Amniotic stem cell (primary cell): ENCODE data around the gene RTEL1.
"Not testable (repeated sequence)": the region's sequence is repeated elsewhere in the genome, so short reads cannot be mapped to it uniquely, and the experiment has no call there.

Experiments used
- DNase-seq: peaks from one replicate; lab custom pipeline; 2025; lab: John Stamatoyannopoulos, UW

The RTEL1 gene

DNA sequence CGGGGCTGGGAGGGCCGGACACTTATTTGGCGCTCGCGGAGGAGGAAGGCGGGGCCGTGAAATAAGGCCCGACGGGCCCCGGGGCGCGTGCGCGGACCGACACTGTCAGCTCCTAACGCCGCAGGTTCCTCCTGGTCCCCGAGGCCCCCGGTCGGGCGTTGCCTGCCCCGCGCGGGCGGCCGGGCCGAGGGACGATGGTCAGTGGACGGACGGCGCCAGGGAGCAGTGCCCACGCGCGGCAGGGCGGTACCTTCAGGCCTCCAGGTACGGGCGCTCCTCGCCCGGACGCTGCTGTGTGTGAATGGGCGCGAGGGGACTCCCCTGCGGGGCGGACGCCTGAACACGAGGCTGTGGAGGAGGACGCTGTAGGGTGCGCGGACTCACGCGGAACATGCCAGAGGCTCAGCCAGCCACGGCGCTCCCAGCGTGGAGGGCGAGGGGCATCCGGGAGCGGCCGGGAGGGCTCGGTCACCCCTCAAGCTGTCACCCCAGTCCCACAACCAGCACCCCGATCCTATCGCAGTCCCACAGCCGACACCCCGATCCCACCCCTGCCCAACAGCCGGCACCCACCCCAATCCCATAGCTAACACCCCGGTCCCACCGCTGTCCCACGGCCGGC lies 30.9 kb upstream of the RTEL1 start:
- peak; percentile 90 for DNase-seq

DNA sequence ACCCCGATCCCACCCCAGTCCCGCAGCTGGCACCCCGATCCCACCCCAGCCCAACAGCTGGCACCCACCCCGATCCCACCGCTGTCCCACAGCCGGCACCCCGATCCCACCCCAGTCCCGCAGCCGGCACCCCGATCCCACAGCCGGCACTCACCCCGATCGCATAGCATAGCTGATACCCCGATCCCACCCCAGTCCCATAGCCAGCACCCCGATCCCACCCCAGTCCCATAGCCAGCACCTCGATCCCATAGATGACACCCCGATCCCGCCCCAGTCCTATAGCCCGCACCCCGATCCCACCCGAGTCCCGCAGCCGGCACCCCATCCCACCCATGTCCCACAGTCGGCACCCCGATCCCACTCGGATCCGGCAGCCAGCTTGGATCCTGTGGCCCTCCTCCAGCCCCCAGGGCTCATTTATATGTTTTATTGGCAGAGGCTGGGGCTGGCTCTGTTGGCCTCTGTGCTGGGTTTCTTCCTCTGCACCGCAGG lies 30.3 kb upstream of the RTEL1 start:
- no peak for DNase-seq

DNA sequence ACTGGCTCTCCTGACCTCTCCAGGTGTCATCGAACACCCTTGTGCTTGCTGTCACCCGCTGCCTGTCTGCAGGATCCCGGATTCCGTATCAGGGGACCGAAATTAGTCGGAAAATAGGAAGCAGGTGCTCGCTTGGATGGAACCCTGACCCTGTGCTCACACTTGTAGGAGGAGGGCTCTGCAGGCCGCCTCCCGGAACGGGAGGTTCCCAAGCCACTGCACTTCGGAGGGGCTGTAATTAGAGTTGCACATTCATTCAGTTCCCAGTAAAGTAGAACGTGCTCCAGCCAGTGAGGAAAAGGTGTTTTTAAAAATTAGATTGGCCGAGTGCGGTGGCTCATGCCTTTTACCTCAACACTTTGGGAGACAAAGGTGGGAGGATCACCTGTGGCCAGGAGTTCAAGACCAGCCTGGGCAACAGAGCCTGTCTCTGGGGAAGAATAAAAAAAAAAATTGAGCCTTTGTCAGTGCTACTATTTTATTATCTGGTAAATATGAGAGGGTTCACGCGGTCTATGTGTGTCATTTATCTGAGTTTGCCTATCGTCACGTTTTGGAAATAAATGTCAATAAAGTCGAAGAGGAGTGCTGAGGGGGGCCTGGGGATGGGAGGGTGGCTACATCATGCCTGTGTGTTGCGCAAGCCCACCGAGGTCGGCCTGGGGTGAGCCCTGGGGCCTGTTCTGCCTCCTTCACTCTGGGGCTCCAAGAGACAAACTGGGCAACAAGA lies 29.7 kb upstream of the RTEL1 start:
- DNase-seq: no peak

DNA sequence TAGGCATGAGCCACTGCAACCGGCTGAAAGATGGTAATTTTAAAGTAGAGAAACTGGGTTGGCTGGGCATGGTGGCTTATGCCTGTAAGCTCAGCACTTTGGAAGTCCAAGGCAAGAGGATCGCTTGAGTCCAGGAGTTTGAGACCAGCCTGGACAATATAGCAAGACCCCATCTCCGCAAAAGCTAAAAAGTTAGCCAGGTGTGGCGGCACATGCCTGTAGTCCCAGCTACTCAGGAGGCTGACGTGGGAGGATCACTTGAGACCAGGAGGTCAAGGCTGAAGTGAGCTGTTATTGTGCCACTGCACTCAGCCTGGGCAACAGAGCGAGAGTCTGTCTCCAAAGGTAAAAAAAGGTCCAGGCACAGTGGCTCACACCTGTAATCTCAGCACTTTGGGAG lies 27.2 kb upstream of the RTEL1 start:
- not testable (repeated sequence) for DNase-seq

DNA sequence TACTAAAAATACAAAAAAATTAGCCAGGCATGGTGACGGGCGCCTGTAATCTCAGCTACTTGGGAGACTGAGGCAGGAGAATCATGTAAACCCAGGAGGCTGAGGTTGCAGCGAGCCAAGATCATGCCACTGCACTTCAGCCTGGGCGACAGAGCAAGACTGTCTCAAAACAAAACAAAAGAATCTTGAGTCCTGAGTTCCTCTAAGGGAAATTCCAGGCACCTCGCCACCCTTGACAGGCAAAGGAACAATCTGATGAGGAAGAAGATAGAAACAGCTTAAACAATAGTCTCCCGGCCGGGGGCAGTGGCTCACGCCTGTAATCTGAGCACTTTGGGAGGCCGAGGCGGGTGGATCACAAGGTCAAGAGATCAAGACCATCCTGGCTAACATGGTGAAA lies 26.7 kb upstream of the RTEL1 start:
- DNase-seq: not testable (repeated sequence)

DNA sequence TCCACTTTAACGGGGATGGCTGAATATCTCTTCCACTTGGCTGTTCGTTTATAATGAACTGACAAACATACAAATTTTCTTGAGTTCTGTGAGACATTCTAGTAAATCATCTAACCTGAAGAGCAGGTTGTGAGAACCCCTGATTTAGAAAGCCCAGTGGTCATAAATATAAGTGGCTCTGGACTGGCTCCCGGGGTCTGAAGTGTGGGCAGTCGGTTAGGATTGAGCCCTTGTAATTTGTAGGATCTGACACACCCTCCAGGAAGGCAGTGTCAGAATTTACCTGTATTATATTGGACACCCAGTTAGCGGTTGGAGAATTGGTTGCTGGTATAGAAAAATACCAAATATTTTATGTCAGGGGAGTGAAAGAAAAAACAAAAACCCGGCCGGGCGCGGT lies 24.4 kb upstream of the RTEL1 start:
- DNase-seq: no peak

DNA sequence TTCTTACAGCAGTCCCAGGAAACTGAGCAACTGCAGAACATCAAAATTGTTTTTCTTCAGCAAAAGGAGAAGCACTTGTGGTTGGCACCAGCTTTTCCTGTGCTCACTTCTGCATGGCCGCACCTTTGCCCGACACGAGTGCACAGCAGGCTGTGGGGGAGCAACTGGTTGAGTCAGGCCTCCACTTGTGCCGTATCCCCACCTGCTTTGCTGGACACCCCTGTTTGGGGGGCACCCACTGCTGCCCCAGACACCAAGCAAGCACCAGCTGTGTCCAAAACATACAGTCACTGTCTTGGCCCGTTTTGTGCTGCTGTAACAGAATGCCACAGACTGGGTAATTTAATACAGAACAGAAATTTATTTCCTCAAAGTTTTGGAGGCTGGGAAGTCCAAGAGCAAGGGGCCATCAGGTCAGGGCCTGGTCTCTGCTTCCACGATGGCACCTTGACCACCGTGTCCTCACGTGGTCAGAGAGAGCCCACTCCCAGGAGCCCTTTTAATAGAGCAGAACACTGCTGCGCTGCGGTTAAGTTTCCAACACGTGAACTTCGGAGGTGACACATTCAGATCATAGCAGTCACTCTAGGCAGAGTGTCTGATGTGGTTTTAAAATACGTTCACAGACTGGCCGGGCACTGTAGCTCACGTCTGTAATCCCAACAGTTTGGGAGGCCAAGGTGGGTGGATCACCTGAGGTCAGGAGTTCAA lies 22.5 kb upstream of the RTEL1 start:
- no peak for DNase-seq

DNA sequence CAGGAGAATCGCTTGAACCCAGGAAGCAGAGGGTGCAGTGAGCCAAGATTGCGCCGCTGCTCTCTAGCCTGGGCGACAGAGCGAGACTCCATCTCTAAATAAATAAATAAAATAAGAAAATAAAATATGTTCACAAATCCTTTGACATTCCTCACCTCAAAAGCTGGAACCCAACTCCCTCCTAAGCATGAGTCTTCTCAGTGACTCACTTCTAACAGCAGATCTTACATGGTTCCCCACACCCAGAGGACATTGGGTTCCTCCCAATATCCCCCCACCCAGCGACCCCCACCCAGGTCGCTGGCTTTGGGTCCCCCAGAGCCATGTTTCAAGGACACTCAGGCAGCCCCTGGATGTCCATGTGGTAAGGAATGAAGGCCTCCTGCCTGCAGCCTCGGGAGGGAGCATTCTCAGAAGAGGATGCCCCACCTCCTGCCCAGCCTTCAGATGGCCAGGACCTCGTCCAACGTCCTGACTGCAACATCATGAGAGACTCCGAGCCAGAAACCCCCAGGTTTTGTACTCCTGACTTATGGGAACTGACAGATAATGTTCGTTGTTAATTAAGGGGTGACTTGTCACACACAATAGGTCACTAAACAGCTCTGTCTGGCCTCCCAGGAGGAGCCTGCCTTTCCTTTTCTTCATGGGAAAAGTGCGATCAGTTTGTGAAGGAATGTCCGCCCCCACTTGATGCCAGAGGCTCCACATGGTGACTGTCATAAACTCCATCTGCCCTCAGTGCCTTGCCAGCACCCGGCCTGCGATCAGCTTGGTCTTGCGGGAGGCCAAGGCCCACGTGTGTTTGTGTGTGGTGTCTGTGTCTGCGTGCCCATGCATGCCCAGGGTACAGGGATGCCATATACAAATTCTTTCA lies 21.1 kb upstream of the RTEL1 start:
- no peak for DNase-seq

DNA sequence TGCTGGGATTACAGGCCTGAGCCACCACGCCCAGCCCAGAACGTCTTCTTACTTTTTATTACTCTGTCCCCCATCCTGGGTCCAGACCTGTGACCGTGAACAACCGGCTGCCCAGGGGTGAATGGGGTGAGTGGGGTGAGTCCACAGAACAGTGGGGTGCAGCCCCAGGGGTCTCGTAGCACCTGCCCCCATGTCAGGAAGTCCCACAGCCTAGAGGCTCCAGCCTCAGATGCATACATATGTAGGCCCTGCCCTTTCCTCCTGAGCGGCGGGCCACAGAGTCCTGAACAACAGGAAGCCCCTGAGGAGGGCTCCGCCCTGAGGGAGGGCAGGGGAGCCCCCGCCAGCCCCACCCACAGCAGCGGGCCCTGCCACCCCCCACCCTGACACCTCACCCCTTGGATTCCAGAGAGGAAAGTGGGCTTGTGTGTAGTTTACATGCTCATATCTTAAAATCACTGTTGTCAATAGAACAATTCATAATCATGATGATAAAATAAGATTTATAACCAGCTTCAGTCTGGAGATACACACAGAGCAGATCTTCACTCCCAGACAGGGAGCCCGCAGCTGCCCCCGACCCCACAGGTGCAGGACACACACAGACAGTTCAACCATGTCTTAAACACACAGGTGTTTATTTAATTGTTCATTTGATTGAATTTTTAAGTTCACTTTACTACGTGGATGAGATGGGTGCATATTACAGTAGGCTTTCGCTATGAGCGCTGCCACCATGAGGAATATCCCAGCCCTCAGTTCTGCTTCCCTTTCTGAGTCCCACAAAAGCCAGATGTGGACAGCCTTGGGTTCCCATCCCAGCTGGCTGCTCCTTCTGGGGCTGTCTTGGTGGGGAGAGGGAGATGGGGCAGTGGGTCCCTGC lies 18.8 kb upstream of the RTEL1 start:
- no peak for DNase-seq

DNA sequence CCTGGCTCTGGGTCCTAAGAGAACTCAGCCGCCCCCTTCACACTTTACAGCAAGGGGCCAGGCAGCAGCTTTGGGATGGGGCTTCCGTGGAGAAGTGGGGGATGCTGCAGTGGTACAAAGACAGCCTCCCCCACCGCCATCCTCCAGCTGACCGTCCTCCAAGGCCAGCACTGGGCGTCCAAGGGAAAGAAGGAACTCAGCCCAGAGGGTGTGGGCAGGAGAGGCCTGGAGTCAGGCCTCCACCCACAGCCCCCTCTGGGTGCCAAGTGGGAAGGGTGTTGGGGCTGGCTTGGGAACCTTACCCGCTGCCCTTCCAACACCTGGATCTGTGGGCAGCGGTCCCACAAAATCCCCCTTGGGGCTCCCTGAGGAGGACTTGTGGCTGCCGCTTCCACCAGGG lies 18.0 kb upstream of the RTEL1 start:
- DNase-seq: no peak

DNA sequence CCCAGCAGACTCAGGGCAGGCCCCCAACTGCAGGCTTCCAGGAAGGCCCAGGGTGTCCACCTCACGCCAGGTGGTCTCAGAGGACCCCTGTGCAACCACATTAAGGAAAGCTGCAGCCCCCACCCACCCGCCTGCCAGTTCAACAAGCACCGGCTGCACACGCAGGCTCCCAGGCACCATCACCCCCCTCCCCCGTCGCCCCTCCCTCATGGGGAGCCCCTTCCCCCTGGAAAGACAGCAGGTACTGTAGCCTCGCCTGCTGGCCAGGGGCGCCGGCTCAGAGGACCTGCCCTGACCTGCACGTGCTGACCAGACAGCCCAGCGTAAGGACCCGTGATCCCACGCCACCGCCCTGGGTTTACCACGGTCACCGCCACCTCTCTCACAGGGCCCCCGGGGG lies 17.4 kb upstream of the RTEL1 start:
- not testable (repeated sequence) for DNase-seq

DNA sequence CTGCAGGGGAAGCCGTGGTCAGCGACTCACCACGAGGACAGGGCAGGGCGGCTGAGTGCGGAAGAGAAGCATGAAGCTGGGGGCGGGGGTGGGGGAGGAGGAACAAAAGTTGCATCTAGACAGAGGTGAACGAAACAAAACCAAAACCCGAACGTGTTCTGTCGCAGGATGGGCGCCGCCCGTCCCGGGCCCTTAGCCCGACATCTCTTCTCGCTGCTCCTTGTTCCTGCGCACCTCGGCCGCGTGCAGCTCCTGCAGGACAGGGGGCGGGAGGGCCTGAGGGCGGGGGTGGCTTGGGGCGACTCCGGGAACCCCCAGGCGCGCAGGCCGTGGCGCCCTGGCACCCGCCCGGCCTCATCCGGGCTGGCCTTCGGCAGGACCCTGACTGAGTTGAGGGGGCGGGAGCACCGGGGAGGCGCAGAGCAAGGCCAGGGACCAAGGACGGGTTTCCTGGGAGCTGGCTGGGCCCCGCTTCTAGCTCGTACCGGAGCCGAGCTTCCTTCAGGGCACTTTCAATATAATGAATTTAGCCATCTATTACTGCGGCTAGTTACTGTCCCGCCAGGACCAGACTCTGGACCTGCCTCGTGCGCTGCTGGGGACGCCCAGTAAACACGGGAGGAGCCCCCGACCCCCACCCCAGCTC lies 16.8 kb upstream of the RTEL1 start:
- no peak for DNase-seq

DNA sequence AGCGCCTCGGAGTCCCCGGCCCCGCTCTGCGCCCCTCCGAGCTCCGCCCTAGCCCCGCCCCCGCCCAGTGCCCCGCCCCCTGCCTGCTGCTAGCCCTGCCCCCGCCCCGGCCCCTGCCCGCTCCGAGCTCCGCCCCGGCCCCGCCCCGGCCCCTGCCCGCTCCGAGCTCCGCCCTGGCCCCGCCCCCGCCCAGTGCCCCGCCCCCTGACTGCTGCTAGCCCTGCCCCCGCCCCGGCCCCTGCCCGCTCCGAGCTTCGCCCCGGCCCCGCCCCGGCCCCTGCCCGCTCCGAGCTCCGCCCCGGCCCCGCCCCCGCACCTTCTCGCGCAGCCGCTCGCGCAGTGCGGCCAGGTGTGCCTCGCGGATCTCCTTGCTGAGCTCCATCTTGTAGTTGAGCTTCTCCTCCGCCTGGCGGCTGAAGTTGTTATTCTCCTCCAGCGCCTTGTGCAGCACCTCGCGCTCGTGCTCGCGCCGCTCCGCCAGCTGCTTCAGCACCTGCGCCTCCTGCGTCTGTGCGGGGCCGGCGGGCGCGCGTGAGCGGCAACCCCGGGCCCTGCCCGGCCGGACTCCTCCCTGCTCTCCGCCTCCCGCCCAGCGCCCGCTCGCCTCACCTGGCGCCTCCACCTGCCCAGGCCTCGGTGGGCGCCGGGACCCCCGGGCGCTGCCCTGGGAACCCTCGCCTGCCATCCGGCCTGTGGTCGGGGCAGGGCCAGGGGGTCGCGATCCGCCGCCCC lies 16.2 kb upstream of the RTEL1 start:
- DNase-seq: peak; percentile 61

DNA sequence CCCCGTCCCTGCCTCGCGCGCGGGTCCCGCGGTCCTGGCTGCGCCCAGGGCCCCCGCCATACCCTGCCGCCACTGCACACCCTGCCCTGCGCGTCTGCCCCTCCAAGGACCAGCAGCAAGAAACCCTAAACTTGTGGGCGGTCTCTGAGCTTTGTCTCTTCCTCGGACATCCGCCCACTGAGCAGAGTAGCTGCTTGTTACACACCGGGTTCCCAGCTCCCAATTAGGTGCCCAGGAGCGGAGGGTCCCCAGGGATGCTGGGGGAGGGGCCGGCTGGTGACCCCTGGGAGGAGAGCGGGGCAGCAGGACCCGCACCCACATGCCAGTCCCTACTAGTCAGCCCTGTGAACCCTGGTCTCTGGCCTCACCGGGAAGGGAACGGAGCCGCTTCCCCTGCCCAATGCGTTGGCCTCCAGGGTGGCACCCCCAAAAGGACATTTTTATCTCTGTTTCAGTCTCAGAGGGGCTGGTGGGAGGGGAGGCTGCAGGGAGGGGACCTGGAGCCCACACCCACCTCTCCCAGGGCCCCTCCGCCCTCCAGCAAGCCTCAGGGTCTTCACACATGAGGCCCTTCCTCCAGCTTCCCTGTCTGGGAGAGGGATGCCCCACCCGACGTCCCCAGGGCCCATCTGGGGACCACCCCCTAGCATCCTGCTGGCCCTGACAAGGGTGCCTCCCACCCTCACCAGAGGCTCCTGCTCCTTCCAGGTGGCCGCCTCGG lies 15.4 kb upstream of the RTEL1 start:
- DNase-seq: no peak

DNA sequence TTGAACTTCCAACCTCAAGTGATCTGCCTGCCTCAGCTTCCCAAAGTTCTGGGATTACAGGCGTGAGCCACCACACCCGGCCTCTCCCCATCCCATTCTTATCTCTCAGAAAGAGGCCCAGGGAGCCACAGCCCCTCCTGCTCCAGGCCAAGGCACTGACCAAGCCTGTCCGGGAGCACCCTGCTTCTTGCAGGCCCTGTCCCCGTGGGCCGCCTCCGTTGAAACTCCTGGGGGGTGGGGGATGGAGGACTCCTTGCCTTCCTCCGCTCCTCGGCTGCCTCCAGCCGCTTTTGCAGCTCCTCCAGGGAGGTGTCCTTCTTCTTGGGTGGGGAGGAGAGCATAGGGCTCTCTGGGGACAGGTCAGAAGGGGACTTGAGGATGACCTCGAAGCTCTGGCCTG lies 14.6 kb upstream of the RTEL1 start:
- DNase-seq: no peak

DNA sequence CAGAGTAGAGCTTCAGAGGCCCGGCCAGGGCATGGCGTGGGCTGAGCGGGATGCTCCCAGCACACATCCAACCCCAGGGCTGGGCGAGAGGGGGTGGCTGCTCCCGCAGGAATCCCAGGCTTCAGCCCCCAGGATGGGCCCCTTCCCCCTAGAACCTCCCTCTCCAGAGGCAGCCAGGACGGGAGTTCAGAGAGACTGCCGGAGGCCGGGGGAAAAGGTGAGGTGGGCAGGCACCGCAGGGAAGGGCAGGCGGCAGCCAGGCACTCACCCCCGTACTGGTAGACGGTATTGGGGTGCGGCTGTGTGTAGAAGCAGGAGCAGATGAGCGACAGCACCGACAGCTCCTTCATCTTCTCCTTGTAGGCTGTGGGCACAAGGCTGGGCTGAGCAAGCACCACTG lies 14.2 kb upstream of the RTEL1 start:
- no peak for DNase-seq

DNA sequence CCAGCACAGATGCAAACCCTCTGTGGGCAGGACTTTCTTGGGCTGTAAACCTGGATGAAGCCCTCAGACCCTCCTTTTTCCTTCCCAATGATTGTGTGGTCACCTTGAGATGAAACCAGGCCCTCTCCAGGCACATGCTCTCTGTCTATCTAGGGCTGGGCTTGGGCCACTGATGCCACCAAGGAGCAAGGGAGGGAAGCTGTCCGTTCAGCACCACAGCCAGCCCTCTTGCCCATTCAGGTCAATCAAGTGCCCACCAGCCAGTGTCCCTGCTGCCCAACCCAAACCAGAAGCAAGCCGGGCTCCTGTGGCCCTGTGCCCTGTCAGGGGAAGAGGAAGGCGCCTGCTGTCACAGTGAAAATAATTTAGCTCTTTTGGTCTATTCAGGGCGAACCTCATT lies 12.9 kb upstream of the RTEL1 start:
- DNase-seq: no peak

DNA sequence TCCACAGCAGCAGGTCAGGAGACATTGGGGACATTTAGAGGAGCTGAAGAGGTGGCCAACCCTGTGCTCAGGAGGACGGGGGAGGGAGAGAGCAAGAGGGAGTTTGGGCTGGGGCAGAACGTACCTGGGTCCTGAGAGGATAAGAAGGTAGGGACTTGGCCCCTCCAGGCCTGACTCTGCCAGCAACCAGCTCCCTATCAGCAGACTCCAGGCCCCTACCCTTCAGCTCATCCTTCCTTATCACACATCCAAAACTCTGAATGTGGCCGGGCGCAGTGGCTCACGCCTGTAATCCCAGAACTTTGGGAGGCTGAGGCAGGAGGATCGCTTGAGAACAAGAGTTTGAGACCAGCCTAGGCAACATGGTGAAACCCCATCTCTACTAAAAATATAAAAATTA lies 9.9 kb upstream of the RTEL1 start:
- DNase-seq: no peak

DNA sequence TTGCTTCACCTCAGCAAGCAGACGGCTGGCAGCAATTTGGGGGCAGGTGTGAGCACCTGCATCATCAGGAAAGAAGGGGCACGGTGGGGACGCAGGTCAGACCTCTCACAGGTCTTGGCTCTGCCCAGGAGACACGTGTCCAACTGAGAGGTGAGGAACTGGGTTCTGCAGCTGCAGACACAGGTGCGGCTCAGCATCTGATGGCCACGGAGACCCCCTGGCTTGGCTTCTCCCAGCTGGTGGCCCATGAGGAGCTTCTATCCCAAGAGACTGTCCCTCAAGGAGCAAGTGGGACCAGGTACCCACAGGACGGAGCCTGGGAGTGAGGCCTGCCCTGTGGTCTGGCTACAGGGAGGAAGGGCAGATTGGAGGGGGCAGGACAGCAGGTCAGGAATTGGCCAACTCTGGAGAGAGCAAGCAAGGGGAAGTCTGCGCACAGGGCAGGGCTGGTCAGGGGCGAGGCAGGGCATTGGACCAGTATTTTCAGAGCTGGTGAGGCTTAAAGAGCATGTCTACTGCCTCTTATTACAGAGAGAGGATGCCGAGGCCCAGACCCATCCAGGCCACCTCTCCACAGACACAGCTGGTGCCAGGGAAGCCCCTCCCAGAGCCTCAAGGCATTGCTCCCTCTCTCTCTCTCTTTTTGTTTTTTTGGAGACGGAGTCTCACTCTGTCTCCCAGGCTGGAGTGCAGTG lies 9.1 kb upstream of the RTEL1 start:
- DNase-seq: no peak
